Endometrium (tissue), 2 donors: ENCODE measurements around the gene ESPN.
"Not testable (repeated sequence)": the region's sequence is repeated elsewhere in the genome, so short reads cannot be mapped to it uniquely, and the experiment has no call there.

Experiments
- FAIRE-seq: peaks from 2 replicates; lab custom pipeline; 2012; peaks lifted over from hg19 to GRCh38; lab: Jason Lieb, UNC
- donor health status: control.
- donor health status: control.

ESPN gene

GRCh38 chr1:6485168-6486101 lies 60.9 kb downstream of the ESPN start:
- FAIRE-seq: no peak

GRCh38 chr1:6486433-6487011 lies 61.9 kb downstream of the ESPN start:
- no peak for FAIRE-seq

GRCh38 chr1:6487804-6488484 lies 63.4 kb downstream of the ESPN start:
- FAIRE-seq: no peak

GRCh38 chr1:6488602-6489382 lies 64.2 kb downstream of the ESPN start:
- no peak for FAIRE-seq

- no peak for FAIRE-seq
Measured at GRCh38 chr1:6489383-6489765, 64.8 kb downstream of the ESPN start.

- FAIRE-seq: no peak
Measured at GRCh38 chr1:6489799-6490180, 65.2 kb downstream of the ESPN start.

- no peak for FAIRE-seq
Measured at GRCh38 chr1:6490181-6491080, 65.9 kb downstream of the ESPN start.

GRCh38 chr1:6491081-6491449 lies 66.5 kb downstream of the ESPN start:
- FAIRE-seq: no peak

GRCh38 chr1:6491480-6491962 lies 66.9 kb downstream of the ESPN start, which contains the start of gene PLEKHG5:
Gene PLEKHG5 (minus strand): TSS chr1:6491667. CDS start chr1:6477571, 14,096 bp downstream.
- no peak for FAIRE-seq

- no peak for FAIRE-seq
Measured at GRCh38 chr1:6491966-6492365, 67.4 kb downstream of the ESPN start.

GRCh38 chr1:6493834-6494223 lies 69.3 kb downstream of the ESPN start:
- FAIRE-seq: not testable (repeated sequence)

GRCh38 chr1:6494627-6495026 lies 70.1 kb downstream of the ESPN start:
- FAIRE-seq: no peak

- no peak for FAIRE-seq
Measured at GRCh38 chr1:6495041-6495441, 70.5 kb downstream of the ESPN start.

- FAIRE-seq: no peak
Measured at GRCh38 chr1:6495540-6496364, 71.2 kb downstream of the ESPN start.

- no peak for FAIRE-seq
Measured at GRCh38 chr1:6496365-6496721, 71.8 kb downstream of the ESPN start.

GRCh38 chr1:6496890-6497214 lies 72.3 kb downstream of the ESPN start:
- FAIRE-seq: no peak

GRCh38 chr1:6497215-6497866 lies 72.8 kb downstream of the ESPN start:
- FAIRE-seq: no peak

GRCh38 chr1:6497867-6498575 lies 73.4 kb downstream of the ESPN start:
- FAIRE-seq: no peak

GRCh38 chr1:6498576-6499111 lies 74.1 kb downstream of the ESPN start:
- FAIRE-seq: no peak
